ENCODE data around the gene ADAT2.

The ADAT2 gene

DNA sequence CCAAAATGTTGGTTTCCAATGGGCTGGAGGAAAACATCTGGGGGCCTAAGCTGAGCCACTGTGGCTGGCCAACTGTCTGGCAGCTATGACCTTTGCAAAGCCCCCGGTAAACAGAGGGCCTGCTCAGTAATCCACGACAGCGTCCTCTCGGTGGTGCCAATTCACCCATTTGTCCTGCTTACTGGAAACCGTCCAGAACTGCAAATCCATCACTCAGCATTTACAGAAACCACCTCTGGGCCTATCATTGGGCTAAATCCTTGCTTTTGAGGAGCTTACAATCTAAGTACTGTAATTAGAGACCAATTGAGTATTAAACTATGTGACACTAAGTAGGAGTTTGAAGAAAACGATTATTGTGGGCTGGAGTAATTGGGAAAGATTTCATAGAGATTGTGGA, 31.0 kb downstream of the ADAT2 start:
- H3K36me3 Mint-ChIP-seq (ENCODE audit: low read depth) = peaks cover 2% of the 10 kb centered on the region
- peaks cover 5% of the 10 kb centered on the region for H3K4me1 Mint-ChIP-seq (ENCODE audit: low read depth)
- H3K9me3 Mint-ChIP-seq = no peaks in the 10 kb centered on the region
- H3K4me3 Mint-ChIP-seq = no peak overlapping the region
- no peak for DNase-seq (ENCODE audit: low spot score)
- H3K27me3 Mint-ChIP-seq (ENCODE audit: low read depth) = no peaks in the 10 kb centered on the region
- no peak overlapping the region for H3K27ac Mint-ChIP-seq

DNA sequence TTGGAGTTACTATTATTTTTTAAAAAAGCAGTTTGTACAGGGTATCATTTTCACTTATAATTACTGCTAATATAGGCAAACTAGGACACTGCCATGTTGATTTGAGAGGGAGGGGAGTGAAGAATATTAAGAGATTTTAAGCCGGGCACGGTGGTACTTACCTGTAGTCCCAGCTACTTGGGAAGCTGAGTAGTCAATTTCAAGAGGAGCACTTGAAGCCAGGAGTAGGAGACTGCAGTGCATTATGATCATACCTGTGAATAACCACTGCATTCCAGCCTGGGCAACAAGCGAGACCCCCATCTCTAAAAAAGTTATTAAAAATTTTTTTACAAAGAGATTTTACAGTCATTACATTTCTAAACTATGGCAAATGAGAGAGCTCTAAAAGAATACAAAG, 35.7 kb downstream of the ADAT2 start:
- Mint-ChIP-seq H3K4me1 (ENCODE audit: low read depth) (peaks cover 5% of the 10 kb centered on the region), H3K27ac (no peak overlapping the region), H3K27me3 (ENCODE audit: low read depth) (no peaks in the 10 kb centered on the region), H3K4me3 (no peak overlapping the region), H3K36me3 (ENCODE audit: low read depth) (no peaks in the 10 kb centered on the region), H3K9me3 (no peaks in the 10 kb centered on the region)
- DNase-seq (ENCODE audit: low spot score) = no peak

DNA sequence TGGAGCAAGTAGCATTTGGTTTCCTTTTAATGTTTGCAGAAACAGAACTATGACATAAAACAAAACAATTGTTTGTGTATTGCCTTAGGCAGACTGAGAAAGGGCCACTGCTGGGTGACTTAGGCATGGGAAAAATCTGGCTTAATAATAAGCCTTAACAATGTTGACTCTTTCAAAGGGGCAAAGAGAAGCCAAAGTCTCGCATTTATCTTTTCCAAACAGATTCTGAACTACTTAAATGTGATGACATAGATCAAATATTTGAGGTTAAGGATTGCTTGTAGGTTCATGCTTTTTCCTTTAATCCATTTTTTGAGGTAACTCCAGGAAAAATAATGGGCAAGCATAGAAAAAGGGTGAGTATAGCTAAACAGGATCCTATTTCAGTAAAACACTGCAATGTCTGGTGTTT, 39.6 kb downstream of the ADAT2 start:
- Mint-ChIP-seq H3K27me3 (ENCODE audit: low read depth) (no peaks in the 10 kb centered on the region), H3K36me3 (ENCODE audit: low read depth) (no peaks in the 10 kb centered on the region), H3K9me3 (no peaks in the 10 kb centered on the region), H3K27ac (no peak overlapping the region), H3K4me3 (no peak overlapping the region), H3K4me1 (ENCODE audit: low read depth) (no peaks in the 10 kb centered on the region)
- DNase-seq (ENCODE audit: low spot score) = no peak

DNA sequence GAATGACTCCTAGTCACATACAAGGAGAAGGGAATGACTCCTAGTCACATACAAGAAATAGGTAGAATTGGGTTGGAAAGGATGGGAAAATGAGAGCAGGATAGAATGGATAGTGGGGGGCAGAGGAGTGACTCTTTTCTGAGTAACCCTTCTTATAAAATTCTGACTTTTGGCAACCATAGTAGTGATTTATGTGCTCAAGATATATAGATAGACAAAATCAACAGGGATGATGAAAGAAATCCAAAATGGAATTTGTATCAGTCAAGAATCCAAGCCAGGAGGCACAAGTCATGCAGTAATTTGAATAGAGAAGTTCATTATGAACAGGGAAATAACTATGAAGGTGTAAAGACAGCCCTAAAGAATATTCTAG, 41.7 kb downstream of the ADAT2 start:
- no peak overlapping the region for H3K4me3 Mint-ChIP-seq
- no peak overlapping the region for H3K27ac Mint-ChIP-seq
- H3K27me3 Mint-ChIP-seq (ENCODE audit: low read depth) = no peaks in the 10 kb centered on the region
- no peaks in the 10 kb centered on the region for H3K9me3 Mint-ChIP-seq
- H3K36me3 Mint-ChIP-seq (ENCODE audit: low read depth) = no peaks in the 10 kb centered on the region
- no peaks in the 10 kb centered on the region for H3K4me1 Mint-ChIP-seq (ENCODE audit: low read depth)
- DNase-seq (ENCODE audit: low spot score) = no peak

DNA sequence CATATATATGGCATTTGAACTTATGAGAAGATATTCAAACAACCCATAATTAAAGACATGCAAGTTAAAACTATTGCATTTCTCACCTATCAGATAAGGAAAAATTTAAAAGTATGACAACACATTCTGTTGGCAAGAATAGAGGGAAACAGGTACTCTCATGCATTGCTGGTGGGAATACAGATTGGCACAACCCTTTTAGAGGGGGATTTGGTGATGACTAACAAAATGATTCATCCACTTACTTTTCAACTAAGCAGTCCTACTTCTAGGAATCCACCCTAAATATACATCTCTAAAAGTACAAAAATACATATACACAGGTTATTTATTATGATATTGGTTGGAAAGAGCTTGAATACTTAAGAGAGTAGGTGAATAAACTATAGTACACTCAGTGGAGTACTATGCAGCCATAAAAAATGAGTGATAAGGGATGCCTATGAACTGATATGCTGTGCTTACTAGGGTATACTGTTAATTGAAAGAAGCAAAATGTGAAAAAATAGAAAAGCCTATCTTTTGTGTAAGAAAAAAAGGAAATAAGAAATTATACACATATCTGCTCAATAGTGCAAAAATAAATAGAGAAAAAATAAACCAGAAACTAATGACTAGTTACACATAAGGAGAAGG, 42.2 kb downstream of the ADAT2 start:
- no peaks in the 10 kb centered on the region for H3K4me1 Mint-ChIP-seq (ENCODE audit: low read depth)
- no peaks in the 10 kb centered on the region for H3K27me3 Mint-ChIP-seq (ENCODE audit: low read depth)
- H3K4me3 Mint-ChIP-seq = no peak overlapping the region
- no peaks in the 10 kb centered on the region for H3K9me3 Mint-ChIP-seq
- H3K27ac Mint-ChIP-seq = no peak overlapping the region
- DNase-seq (ENCODE audit: low spot score) = no peak
- H3K36me3 Mint-ChIP-seq (ENCODE audit: low read depth) = no peaks in the 10 kb centered on the region

DNA sequence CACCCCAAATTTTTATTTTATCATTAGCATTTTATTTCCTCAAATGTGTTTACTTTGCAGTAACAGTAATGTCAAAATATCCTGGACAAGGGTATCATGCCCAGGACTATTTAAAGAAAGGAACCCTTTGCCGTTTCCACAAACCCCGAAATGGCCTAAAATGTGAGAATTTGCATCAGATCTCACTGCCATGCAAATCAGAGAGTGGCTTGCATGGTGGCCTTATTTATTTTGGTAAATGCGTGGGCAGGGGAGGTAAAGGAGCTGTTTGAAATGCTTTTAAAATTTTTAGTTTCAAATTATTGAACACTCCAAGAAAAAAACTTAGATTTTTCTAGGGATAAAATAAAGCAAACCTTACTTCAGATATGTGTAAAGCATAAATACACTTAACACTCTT, 43.8 kb downstream of the ADAT2 start:
- H3K27me3 Mint-ChIP-seq (ENCODE audit: low read depth) = no peaks in the 10 kb centered on the region
- no peaks in the 10 kb centered on the region for H3K4me1 Mint-ChIP-seq (ENCODE audit: low read depth)
- H3K27ac Mint-ChIP-seq = no peak overlapping the region

DNA sequence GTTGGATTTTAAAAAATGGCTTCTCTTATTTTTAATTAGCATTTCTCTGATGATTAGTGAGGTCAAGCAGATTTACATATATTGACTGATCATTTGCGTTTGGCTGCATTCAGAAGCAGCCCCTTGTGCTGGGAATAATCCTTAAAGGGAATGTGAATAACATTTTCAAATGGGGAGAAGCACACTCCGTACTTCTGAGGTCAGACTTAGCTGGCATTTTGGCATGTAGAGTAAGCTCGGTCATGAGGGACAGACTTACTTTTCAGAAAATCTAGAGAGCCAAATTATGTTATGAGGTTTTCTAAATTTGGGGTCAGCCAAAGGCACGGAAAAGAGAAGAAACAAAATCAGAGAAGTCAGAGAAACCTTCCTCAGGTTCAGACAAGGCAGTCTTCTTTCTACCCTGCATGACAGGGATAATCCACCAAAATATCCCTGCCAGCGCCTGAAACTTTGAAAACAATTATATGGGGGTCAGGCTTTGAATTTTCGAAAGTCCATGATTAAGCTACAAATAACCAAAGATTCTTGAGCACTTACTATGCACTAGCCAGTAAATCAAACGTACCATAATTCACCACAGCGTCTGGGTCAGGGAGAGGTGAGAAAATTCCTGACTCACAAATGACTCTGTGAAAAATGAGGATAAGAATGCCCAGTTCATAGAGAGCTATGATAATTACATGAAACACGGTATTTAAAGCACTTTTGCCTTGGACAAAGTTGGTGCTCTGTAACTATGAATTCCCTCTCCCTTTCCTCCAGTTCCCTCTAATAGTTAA, 44.9 kb downstream of the ADAT2 start:
- H3K36me3 Mint-ChIP-seq (ENCODE audit: low read depth) = no peaks in the 10 kb centered on the region
- H3K9me3 Mint-ChIP-seq = no peaks in the 10 kb centered on the region
- no peak overlapping the region for H3K27ac Mint-ChIP-seq
- no peaks in the 10 kb centered on the region for H3K27me3 Mint-ChIP-seq (ENCODE audit: low read depth)
- peaks cover 7% of the 10 kb centered on the region for H3K4me1 Mint-ChIP-seq (ENCODE audit: low read depth)
- DNase-seq (ENCODE audit: low spot score) = no peak
- H3K4me3 Mint-ChIP-seq = no peak overlapping the region

More for the DNA sequence above, 43.8 kb downstream of the ADAT2 start:
- no peak for DNase-seq (ENCODE audit: low spot score)
- H3K36me3 Mint-ChIP-seq (ENCODE audit: low read depth) = no peaks in the 10 kb centered on the region
- no peaks in the 10 kb centered on the region for H3K9me3 Mint-ChIP-seq
- H3K4me3 Mint-ChIP-seq = no peak overlapping the region

DNA sequence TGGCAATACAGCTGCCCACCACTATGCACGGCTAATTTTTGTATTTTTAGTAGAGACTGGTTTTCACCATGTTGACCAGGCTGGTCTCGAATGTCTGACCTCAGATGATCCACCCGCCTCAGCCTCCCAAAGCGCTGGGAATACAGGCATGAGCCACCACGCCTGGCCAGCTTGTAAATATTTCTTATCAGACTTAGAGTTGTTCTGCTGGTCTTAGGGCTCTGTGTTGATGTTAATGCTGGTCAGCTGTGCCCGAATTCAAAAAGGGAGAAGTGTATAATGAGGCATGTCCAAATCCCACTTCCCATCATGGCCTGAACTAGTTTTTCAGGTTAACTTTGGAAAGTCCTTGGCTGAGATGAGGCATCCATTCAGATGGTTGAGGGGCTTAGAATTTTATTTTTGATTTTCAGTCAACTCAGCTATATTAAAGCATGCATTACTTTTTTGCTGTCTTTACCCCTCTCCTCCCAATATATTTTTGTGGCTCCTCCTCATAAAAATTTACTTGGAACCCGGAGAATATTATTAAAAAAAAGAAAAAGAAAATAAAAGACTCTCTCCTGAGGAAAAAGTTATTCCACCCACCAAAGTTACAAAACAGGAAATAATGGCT, 47.7 kb downstream of the ADAT2 start:
- Mint-ChIP-seq H3K27ac (no peak overlapping the region), H3K36me3 (ENCODE audit: low read depth) (no peaks in the 10 kb centered on the region), H3K4me1 (ENCODE audit: low read depth) (peaks cover 13% of the 10 kb centered on the region), H3K9me3 (no peaks in the 10 kb centered on the region), H3K27me3 (ENCODE audit: low read depth) (no peaks in the 10 kb centered on the region), H3K4me3 (no peak overlapping the region)
- no peak for DNase-seq (ENCODE audit: low spot score)

DNA sequence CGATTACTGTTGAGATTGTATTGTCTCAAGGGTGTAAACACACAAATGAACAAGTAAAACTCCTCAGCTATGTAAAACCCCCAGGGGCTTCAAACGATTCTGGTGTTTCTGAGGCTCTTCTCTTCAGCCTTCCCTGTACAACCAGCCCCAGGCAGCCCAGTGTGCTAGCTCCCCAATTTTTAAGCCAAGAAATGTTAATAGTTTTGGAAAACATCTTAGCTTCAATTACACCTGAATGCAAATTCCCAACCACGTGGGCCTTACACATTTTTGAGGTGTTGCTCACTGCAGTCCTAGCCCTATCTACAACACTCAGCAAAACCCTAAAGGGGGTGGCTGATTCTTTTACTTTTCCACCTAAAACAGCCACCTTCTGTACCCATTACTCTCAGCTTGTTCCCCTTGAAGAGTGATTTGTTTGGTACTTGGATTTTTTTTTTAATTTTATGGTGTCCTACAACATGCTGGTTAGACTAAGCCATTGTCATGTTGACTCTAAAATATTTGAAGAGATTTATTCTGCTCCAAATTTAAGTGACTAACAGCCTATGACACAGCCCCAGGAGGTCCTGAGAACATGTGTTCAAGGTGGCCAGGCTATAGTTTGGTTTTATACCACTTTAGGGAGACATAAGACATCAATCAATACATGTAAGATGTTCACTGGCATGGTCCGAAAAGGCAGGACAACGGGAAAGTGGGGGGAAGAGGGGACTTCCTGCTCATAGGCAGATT, 48.7 kb downstream of the ADAT2 start:
- Mint-ChIP-seq H3K27me3 (ENCODE audit: low read depth) (no peaks in the 10 kb centered on the region), H3K27ac (no peak overlapping the region), H3K9me3 (no peaks in the 10 kb centered on the region), H3K4me1 (ENCODE audit: low read depth) (peaks cover 13% of the 10 kb centered on the region), H3K4me3 (no peak overlapping the region), H3K36me3 (ENCODE audit: low read depth) (no peaks in the 10 kb centered on the region)
- no peak for DNase-seq (ENCODE audit: low spot score)

DNA sequence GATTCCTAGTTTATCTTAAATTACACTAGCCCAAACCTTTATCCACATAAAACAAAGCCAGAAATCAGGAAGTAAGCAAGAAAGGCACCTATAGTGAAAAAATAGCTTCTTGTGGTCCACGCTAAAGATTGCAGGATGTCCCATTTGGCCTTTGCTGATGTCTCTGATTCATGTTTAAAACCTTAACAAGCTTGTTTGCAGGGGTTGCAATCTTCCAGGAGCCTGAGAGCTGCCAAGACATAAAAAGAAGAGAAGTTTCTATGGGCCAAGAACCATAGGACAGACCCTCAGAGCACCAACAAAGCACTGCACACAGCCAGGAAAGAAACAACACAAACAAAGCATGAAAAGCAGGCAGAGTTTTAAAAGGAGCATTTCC, 49.4 kb downstream of the ADAT2 start:
- no peaks in the 10 kb centered on the region for H3K9me3 Mint-ChIP-seq
- H3K4me1 Mint-ChIP-seq (ENCODE audit: low read depth) = peaks cover 13% of the 10 kb centered on the region
- DNase-seq (ENCODE audit: low spot score) = no peak
- H3K27me3 Mint-ChIP-seq (ENCODE audit: low read depth) = no peaks in the 10 kb centered on the region
- H3K27ac Mint-ChIP-seq = no peak overlapping the region
- no peak overlapping the region for H3K4me3 Mint-ChIP-seq
- H3K36me3 Mint-ChIP-seq (ENCODE audit: low read depth) = no peaks in the 10 kb centered on the region

DNA sequence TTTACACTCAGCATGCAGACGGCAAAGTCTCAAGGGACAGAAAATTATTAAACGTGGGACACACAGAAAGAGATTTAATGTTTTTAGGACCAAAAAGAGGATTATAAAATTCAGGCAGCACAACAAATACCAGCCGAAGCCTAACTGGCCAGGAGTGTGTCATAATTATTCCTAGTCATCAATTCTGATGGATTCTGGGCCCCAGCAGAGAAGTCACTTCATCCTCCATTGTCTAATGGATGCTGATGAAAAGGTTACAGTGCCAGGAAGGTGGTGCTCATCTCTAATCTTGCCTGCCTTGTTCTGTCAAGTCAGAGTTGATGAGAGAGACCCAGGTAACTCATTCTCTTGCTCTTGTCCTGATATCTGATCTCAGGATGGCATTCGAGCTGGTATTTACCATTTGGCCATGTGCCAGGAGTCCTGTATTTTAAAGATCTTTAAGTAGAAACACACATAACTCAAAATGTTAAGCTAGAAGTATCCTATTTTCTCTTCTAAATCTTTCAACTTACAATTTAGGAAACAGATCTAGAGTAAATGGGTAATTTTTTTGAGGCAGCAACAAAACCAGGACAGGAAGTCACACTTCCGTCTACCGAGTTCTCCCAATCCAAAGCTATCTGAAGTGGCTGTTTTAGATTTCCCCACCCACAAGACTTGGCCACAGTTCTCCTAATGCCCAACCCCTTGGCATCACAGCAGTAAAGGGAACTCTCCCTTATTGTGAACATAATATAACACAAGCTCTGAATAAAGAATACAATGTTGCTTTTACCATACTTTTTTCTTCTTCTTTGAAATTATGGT, 50.0 kb downstream of the ADAT2 start:
- peaks cover 13% of the 10 kb centered on the region for H3K4me1 Mint-ChIP-seq (ENCODE audit: low read depth)
- no peaks in the 10 kb centered on the region for H3K9me3 Mint-ChIP-seq
- no peak overlapping the region for H3K4me3 Mint-ChIP-seq
- no peak for DNase-seq (ENCODE audit: low spot score)
- H3K36me3 Mint-ChIP-seq (ENCODE audit: low read depth) = no peaks in the 10 kb centered on the region
- H3K27me3 Mint-ChIP-seq (ENCODE audit: low read depth) = no peaks in the 10 kb centered on the region
- H3K27ac Mint-ChIP-seq = no peak overlapping the region

DNA sequence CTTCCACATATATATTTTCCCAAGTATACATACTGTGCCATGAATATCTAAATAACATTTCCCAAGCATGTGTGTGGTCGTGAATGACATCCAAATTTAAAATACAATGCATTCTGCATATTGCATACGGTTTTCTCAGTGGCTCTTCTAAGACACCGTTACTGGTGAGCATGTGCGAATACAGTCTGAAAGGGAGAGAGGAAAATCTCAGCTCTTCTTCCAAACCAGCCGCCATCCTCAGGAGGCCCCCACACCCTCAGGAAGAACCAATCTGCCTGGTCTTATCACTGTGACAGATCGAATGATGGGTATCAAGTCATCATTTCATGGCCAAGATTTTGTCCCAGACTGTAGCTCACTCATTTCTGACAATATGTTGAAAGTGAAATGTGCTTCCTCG, 50.7 kb downstream of the ADAT2 start:
- no peak for DNase-seq (ENCODE audit: low spot score)
- H3K27me3 Mint-ChIP-seq (ENCODE audit: low read depth) = no peaks in the 10 kb centered on the region
- H3K36me3 Mint-ChIP-seq (ENCODE audit: low read depth) = no peaks in the 10 kb centered on the region
- no peak overlapping the region for H3K4me3 Mint-ChIP-seq
- peaks cover 13% of the 10 kb centered on the region for H3K4me1 Mint-ChIP-seq (ENCODE audit: low read depth)
- no peak overlapping the region for H3K27ac Mint-ChIP-seq
- H3K9me3 Mint-ChIP-seq = no peaks in the 10 kb centered on the region

DNA sequence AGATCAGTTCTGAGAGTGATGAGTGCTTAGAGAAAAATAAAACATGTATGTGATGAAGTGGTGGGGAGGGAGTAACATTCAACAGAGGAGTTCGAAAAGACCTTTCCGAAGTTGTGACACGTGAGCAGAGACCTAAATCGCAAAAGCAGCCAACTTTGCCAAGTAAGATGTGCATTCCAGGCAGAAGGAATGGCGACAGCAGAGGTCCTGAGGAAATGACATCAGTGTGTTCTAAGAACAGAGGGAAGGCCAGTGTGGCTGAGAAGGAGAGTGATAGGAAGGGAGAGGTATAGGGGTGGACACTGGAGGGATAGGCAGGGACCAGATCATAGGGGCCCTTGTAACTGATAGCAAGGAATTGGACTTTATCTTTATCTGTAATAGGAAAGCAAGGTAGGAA, 51.3 kb downstream of the ADAT2 start:
- no peak overlapping the region for H3K4me3 Mint-ChIP-seq
- no peaks in the 10 kb centered on the region for H3K9me3 Mint-ChIP-seq
- no peak overlapping the region for H3K27ac Mint-ChIP-seq
- H3K4me1 Mint-ChIP-seq (ENCODE audit: low read depth) = peaks cover 13% of the 10 kb centered on the region
- DNase-seq (ENCODE audit: low spot score) = no peak
- no peaks in the 10 kb centered on the region for H3K27me3 Mint-ChIP-seq (ENCODE audit: low read depth)
- H3K36me3 Mint-ChIP-seq (ENCODE audit: low read depth) = no peaks in the 10 kb centered on the region

All from T-helper 2 cell treated with Interferon-gamma antibody and Interleukin-4, amounts not matched to agents 5 μg/mL and 100 μg/mL, for 36 hours (primary cell).